ENCODE measurements around the gene SLC15A3.

SLC15A3 gene

DNA sequence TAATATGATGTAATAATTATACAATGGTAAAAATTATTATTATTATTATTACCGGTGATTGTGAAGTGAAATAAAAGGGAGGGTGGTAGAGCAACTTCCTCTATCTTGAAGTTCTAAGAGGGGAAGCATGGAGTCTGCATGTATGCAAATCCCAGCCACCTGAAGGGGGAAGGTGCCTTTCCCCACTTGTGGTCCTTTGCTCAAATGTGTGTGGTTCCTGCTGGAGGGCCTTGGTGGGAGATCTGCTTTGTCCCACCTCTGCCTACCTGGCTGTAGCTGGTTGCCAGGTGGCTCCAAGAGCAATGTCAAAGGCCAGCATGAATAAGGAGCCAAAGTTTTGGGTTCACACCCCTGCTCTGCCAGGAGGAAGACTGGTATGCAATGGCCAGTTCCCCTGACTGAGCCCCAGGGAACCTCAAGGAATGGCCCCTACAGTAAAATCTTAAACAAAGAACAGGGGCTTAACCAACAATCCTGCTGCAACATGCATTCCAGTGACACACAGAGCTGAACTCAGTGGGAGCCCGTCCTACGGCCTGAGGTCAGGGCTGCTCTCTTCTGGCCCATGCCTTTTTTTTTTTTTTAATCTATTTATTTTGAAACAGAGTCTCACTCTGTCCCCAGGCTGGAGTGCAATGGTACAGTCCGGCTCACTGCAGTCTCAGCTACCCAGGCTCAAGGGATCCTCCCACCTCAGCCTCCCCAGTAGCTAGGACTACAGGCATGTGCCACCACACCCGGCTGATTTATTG, 19.2 kb downstream of the SLC15A3 start:
- FAIRE-seq (peak; percentile 61), DNase-seq (ENCODE audit: insufficient read length, low spot score) (no peak)

DNA sequence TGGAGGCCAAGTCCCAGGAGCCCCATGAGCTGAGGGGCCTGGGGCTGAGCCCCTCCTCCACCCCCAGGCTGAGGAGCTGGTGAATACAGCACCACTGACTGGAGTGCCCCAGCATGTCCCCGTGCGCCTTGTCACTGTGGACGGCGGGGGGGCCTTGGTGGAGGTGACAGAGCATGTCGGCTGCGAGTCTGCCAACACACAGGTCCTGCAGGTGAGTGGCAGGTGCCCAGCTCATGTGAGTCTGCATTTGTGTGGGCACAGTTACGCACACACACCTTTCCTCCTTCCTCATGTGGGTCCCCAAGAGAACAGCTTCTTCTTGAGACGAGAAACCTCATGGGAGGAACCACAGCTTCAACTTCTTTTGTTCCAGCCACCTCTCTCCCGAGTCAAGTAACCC, 20.1 kb downstream of the SLC15A3 start:
- DNase-seq (ENCODE audit: insufficient read length, low spot score) = no peak
- FAIRE-seq = no peak

GRCh38 chr11:60930394-60930793, 21.6 kb downstream of the SLC15A3 start:
- no peak for FAIRE-seq
- DNase-seq (ENCODE audit: insufficient read length, low spot score) = no peak

- FAIRE-seq (no peak), DNase-seq (ENCODE audit: insufficient read length, low spot score) (no peak)
Measured at GRCh38 chr11:60929764-60930163, 22.2 kb downstream of the SLC15A3 start.

GRCh38 chr11:60928563-60929001, 23.4 kb downstream of the SLC15A3 start:
- FAIRE-seq = no peak
- DNase-seq (ENCODE audit: insufficient read length, low spot score) = no peak

GRCh38 chr11:60927600-60927999, 24.4 kb downstream of the SLC15A3 start:
- FAIRE-seq (no peak), DNase-seq (ENCODE audit: insufficient read length, low spot score) (no peak)

DNA sequence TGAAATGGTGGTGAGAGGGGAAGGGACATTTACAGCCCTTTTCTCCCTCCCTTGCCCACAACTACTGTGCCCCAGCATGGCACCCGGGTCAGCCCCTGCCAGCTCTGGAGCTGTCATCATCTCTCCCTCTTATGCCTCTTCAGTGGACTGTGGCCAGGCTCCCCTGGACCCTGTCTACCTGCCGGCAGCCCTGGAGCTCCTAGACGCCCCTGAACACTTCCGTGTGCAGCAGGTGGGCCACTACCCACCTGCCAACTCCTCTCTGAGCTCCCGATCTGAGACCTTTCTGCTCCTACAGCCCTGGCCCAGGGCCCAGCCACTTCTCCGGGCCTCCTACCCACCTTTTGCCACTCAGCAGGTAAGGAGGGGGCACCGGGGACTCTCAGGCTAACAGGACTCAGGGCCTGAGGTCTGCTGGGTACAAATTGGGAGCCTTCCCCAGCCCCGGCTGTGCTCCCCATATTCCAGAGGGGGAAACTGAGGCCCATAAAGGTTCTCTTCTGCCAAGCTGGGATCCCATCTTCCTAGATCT, 24.8 kb downstream of the SLC15A3 start:
- DNase-seq (ENCODE audit: insufficient read length, low spot score) (no peak), FAIRE-seq (no peak)

GRCh38 chr11:60926500-60926899, 25.5 kb downstream of the SLC15A3 start:
- DNase-seq (ENCODE audit: insufficient read length, low spot score) (no peak), FAIRE-seq (no peak)

- no peak for FAIRE-seq
- no peak for DNase-seq (ENCODE audit: insufficient read length, low spot score)
Measured at GRCh38 chr11:60925868-60926267, 26.1 kb downstream of the SLC15A3 start.

DNA sequence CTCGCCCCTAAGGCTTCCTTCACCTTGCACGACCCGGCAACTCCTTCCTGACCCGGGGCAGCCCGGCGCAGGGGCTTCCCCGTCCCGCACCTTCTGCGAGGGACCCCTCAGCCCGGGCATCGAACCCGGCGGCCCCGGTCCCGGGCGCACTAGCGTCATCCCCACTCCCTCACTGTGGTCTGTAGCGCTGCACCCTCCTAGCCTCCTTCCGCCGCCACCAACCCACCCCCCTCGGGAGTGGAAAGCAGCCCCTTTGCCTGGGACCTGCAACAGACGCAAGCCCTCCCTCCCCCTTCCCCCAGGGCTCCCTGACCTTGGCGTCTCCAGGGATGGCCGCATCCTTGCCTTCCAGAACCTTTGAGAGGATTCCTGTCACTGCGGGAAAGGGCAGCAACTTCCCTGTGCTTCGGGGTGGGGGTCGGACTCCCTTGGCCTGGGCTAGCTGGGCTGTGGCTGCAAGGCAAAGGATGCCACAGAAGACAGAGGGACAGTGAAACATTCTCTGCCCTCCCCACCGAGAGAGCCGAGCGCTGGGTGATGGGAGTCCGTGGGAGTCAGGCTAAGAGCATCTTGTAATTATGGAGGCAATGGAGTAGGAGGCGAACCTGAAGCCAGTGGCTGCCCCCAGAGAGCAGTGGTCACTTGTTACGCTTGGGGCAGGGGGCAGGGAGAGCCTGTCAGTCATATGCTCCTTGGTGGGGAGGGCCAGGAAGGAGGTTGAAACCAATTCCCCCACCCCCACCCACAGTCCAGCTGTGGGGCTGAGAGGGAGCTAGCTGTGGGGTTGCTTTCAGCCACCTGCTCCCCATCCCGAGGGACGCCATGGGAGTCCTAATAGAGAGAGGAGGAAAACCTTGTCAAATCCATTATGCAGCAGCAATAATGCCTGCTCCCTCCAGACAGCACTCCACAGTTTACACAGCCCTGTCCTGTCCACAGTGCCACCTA, 26.8 kb downstream of the SLC15A3 start:
- no peak for DNase-seq (ENCODE audit: insufficient read length, low spot score)
- FAIRE-seq = peak; percentile 86

DNA sequence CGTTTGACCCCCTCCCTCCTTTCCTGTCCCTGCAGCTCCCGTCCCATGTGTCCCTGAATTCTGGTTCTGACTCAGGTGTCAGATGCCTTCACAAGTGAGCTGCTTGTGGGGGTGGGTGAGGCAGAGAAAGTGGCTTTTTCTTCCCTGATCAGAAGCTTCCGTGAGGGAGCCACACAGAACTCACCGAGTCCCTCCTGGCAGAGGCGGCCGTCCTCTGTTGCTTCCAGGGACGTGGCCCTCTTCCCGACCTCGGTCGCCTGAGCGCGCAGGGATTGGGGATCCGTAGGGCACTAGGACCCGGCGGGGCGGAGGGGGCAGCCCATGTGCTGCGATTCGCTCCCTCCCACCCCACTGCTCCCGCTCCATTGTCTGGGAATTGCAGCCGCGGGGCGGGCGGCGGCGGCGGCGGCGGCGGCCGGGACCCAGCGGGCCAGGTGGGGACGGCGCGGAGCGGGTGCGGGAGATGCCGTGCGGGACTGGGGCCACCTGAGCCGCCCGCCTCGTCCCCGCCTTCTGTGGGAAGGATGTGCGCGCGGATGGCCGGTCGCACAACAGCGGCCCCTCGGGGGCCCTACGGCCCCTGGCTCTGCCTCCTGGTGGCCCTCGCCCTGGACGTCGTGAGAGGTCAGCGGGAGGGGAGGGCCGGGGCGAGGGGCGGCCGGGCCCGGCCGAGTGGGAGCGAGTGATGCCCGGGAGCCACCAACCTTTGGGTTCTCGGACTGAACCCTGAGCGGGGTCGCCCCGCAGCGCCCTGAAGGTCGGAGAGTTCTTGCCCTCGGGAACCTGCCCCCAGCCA, 27.7 kb downstream of the SLC15A3 start, which contains the start of gene TMEM132A:
TSS of gene TMEM132A (plus strand) at position 351 of the 796 bp plus-strand sequence. CDS start at position 525, 174 bp downstream.
- DNase-seq (ENCODE audit: insufficient read length, low spot score) (no peak), FAIRE-seq (peak; percentile 59)

- DNase-seq (ENCODE audit: insufficient read length, low spot score) (no peak), FAIRE-seq (no peak)
Measured at GRCh38 chr11:60923800-60924109, 28.2 kb downstream of the SLC15A3 start.

DNA sequence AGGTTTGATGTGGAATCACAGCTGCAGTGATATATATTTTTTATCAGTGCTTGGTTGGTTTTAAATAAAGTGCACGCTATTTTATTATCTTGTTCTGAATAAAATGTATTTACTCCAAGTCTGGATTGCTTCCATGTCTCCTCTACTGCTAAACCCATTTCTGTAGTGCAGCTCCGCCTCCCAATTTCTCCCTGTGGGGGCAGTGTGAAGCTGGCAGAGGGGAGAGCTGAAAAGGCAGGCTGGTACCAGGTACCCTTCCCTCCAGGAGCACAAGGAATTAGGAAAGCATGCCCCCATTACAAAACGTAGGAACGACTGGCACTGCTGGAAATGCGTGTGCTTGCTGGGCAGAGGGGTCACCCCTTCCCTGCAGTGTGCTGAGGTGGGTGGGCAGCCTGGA, 28.6 kb downstream of the SLC15A3 start:
- FAIRE-seq = no peak
- DNase-seq (ENCODE audit: insufficient read length, low spot score) = no peak

DNA sequence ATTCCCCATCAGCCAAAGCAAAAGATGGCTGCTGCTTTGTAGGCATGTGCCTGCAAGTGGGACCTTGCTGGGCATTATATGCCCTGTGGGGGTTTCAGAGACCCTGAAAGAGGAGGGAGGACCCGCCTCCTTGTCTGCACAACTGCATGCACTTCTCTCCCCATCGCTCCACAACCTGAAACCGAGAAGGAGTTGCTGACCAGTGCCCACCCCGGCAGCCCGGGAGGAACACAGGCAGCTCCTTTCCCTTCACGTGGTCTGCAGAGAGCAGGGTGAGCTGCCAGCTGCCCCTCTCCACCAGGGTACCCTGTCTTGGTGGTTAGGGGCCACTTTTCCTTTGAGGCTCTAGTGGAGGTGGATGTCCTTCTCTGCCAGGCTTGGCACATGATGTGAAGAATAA, 29.1 kb downstream of the SLC15A3 start:
- FAIRE-seq (no peak), DNase-seq (ENCODE audit: insufficient read length, low spot score) (no peak)

DNA sequence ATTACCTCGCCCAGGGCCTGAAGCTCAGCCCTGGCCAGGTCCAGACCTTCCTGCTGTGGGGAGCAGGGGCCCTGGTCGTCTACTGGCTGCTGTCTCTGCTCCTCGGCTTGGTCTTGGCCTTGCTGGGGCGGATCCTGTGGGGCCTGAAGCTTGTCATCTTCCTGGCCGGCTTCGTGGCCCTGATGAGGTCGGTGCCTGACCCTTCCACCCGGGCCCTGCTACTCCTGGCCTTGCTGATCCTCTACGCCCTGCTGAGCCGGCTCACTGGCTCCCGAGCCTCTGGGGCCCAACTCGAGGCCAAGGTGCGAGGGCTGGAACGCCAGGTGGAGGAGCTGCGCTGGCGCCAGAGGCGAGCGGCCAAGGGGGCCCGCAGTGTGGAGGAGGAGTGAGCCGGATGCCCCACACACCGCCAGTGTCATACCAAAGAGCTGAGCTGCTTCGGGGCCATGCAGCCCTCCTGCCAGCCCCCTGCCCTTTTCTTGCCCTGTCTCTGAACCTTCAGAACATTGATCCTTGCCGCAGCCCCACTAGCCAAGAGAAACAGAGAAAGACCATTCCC, 30.1 kb downstream of the SLC15A3 start:
- FAIRE-seq = no peak
- DNase-seq (ENCODE audit: insufficient read length, low spot score) = no peak

DNA sequence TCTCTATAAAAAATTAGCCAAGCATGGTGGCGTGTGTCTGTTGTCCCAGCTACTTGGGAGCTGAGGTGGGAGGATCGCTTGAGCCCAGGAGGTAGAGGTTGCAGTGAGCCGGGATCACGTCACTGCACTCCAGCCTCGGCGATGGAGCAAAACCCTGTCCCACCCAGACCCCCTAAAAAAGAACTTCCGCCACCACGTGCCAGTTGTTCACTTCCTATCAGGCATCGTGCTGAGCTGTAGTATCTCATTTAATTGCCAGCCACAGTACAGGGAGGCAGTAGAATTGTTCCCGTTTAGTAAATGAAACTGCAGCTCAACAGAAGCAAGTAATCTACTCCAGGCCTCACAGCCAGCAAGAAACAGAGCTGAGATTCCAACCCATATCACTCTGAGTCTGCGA, 30.7 kb downstream of the SLC15A3 start:
- DNase-seq (ENCODE audit: insufficient read length, low spot score) (no peak), FAIRE-seq (no peak)

DNA sequence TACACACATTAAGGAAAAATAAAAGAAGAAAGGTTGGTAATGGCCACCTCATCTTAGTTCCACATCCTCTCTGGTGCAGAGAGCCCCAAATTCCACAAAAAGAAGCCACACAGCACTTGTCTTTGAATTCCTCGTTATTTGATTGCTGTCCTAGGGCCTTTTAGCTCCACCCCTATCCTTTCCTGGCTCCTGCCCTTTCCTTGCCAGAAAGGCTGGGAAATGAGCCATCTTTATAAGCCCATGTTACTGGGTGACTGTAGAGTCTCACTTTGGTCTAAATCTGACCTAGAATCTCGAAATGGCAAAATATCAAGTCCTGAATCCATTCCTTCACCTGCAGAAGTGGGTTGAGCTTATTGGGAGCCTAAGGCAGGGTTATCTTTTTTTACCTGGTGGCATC, 32.0 kb downstream of the SLC15A3 start:
- DNase-seq (ENCODE audit: insufficient read length, low spot score) (no peak), FAIRE-seq (no peak)

GRCh38 chr11:60919320-60919719, 32.7 kb downstream of the SLC15A3 start:
- no peak for DNase-seq (ENCODE audit: insufficient read length, low spot score)
- FAIRE-seq = no peak

GRCh38 chr11:60918939-60919265, 33.1 kb downstream of the SLC15A3 start:
- DNase-seq (ENCODE audit: insufficient read length, low spot score) = no peak
- FAIRE-seq = peak; percentile 85

- FAIRE-seq (no peak), DNase-seq (ENCODE audit: insufficient read length, low spot score) (no peak)
Measured at GRCh38 chr11:60918251-60918938, 33.6 kb downstream of the SLC15A3 start.

Data from GM19239 (cell line).